ENCODE measurements around the gene ACOT7.

DNA sequence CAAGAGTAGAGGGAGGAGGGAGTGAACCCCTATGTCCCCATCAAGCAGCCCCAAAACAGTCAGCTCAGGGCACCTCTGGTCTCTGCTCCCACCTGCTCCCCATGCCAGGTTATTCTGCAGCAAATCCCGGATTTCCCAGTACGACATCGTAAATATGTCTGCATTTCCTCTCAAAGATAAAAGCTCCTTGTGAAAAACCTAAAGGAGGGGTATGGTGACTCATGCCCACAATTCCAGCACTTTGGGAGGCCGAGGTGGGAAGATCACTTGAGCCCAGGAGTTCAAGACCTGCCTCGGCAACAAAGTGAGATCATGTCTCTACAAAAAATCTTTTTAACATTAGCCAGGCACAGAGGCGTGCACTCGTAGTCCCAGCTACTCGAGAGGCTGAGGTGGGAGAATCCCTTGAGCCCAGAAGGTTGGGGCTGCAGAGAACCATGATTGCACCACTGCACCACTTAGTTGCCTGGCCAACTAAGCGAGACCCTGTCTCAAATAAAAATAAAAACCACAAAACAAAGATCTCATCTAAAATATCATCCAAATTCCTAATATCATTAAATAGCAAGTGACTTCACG, 7.1 kb downstream of the ACOT7 start:
- TF ChIP-seq, protein P1, sequence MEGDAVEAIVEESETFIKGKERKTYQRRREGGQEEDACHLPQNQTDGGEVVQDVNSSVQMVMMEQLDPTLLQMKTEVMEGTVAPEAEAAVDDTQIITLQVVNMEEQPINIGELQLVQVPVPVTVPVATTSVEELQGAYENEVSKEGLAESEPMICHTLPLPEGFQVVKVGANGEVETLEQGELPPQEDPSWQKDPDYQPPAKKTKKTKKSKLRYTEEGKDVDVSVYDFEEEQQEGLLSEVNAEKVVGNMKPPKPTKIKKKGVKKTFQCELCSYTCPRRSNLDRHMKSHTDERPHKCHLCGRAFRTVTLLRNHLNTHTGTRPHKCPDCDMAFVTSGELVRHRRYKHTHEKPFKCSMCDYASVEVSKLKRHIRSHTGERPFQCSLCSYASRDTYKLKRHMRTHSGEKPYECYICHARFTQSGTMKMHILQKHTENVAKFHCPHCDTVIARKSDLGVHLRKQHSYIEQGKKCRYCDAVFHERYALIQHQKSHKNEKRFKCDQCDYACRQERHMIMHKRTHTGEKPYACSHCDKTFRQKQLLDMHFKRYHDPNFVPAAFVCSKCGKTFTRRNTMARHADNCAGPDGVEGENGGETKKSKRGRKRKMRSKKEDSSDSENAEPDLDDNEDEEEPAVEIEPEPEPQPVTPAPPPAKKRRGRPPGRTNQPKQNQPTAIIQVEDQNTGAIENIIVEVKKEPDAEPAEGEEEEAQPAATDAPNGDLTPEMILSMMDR (IDR thresholded peaks at IDR 0.05) = no peak
- no peak for TF ChIP-seq POLR2A (IDR thresholded peaks at IDR 0.05)
